ENCODE measurements around the gene IFRD2. TPM values are rescaled to one million over a fixed set of nuclear protein-coding genes. Genes with fewer than 3 reads are reported as not detected.
A peak's percentile ranks its signal among the peaks of the same experiment; 100 is the strongest.

The IFRD2 gene
- total and polyA plus RNA-seq, 9 of the 15 experiments (the other 6 are each of a cell fraction or from before 2014, with no cell fraction given) = 30.5 to 115 (median 52.8) TPM

- no peak for TF ChIP-seq ELK1 (CRISPR knock-in tag; IDR thresholded peaks at IDR 0.05)
- TF ChIP-seq U2AF1 (optimal IDR thresholded peaks at IDR 0.05; ENCODE audit: low read depth, low read length) = no peak
- TF ChIP-seq, protein P1, sequence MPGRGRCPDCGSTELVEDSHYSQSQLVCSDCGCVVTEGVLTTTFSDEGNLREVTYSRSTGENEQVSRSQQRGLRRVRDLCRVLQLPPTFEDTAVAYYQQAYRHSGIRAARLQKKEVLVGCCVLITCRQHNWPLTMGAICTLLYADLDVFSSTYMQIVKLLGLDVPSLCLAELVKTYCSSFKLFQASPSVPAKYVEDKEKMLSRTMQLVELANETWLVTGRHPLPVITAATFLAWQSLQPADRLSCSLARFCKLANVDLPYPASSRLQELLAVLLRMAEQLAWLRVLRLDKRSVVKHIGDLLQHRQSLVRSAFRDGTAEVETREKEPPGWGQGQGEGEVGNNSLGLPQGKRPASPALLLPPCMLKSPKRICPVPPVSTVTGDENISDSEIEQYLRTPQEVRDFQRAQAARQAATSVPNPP (IDR thresholded peaks at IDR 0.05; ENCODE audit: borderline replicate concordance, insufficient read depth, insufficient read length) = no peak
- TF ChIP-seq ZNF589 (CRISPR knock-in tag; IDR thresholded peaks at IDR 0.05; ENCODE audit: low read depth) = no peak
- TF ChIP-seq GABPB1 (CRISPR knock-in tag; IDR thresholded peaks at IDR 0.05) = 0 out of 2 replicates have a peak, but pooled peaks have one; percentile 51
- TF ChIP-seq, protein P2, sequence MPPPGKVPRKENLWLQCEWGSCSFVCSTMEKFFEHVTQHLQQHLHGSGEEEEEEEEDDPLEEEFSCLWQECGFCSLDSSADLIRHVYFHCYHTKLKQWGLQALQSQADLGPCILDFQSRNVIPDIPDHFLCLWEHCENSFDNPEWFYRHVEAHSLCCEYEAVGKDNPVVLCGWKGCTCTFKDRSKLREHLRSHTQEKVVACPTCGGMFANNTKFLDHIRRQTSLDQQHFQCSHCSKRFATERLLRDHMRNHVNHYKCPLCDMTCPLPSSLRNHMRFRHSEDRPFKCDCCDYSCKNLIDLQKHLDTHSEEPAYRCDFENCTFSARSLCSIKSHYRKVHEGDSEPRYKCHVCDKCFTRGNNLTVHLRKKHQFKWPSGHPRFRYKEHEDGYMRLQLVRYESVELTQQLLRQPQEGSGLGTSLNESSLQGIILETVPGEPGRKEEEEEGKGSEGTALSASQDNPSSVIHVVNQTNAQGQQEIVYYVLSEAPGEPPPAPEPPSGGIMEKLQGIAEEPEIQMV (tag; conservative IDR thresholded peaks at IDR 0.05; ENCODE audit: low read depth) = peak; percentile 70
- TF ChIP-seq RB1 (IDR thresholded peaks at IDR 0.05; ENCODE audit: low read depth) = peak; percentile 42; the same call in 1 of the 2 replicates
- TF ChIP-seq, protein P3, sequence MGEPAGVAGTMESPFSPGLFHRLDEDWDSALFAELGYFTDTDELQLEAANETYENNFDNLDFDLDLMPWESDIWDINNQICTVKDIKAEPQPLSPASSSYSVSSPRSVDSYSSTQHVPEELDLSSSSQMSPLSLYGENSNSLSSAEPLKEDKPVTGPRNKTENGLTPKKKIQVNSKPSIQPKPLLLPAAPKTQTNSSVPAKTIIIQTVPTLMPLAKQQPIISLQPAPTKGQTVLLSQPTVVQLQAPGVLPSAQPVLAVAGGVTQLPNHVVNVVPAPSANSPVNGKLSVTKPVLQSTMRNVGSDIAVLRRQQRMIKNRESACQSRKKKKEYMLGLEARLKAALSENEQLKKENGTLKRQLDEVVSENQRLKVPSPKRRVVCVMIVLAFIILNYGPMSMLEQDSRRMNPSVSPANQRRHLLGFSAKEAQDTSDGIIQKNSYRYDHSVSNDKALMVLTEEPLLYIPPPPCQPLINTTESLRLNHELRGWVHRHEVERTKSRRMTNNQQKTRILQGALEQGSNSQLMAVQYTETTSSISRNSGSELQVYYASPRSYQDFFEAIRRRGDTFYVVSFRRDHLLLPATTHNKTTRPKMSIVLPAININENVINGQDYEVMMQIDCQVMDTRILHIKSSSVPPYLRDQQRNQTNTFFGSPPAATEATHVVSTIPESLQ (CRISPR knock-in tag; IDR thresholded peaks at IDR 0.05) = no peak
- TF ChIP-seq EGR1 (conservative IDR thresholded peaks at IDR 0.05) = peak; percentile 78
- TF ChIP-seq ATF1 (CRISPR knock-in tag; IDR thresholded peaks at IDR 0.05) = no peak
- peak; percentile 49; the same call in 1 of the 2 replicates for TF ChIP-seq ATF1 (tag; IDR thresholded peaks at IDR 0.05)
- TF ChIP-seq ARID2 (IDR thresholded peaks at IDR 0.05) = 0 out of 2 replicates have a peak, but pooled peaks have one; percentile 39
- TF ChIP-seq ZNF780A (CRISPR knock-in tag; IDR thresholded peaks at IDR 0.05) = no peak
- TF ChIP-seq CBX1 (IDR thresholded peaks at IDR 0.05; ENCODE audit: low read depth) = no peak
- TF ChIP-seq ZNF212 (CRISPR knock-in tag; IDR thresholded peaks at IDR 0.05) = no peak
These were observed 17.7 kb downstream of the IFRD2 start (continued) for GRCh38 chr3:50274371-50275104.
